DMS53 (cell line): ENCODE measurements around the gene GJA4.
A peak's percentile ranks its signal among the peaks of the same experiment; 100 is the strongest.
"Not testable (repeated sequence)": the region's sequence is repeated elsewhere in the genome, so short reads cannot be mapped to it uniquely, and the experiment has no call there.

Experiments
- DNase-seq: peaks from one replicate; lab custom pipeline; 2025; lab: John Stamatoyannopoulos, UW

The GJA4 gene

DNA sequence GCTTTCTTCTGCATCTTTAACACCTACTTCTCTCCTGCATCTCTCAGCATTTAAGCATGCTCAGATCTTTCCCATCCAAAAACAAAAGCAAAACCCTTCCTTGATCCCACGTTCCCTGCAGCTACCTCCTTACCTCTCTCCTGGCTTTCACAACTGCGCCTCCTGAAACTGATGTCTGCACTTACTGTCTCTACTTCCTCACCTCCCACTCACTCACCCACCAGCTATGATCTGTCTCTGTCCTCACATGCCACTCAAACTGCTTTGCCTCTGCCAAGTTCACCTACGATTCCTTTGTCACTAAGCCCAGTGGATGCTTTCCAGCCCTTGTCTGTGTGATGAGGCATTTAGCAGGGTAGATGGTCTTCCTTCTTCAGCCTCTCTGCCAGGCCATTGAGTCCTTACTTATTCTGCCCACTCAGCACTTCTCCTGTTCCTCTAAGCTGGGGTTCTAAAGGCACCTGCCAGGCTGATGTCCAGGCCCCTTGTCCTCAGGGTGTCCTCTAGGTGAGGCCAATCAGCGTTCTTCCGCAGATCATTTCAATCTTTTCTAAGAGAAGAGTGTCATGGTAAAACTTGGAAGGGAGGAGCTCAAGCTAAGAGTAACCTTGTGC is 21.8 kb upstream of the GJA4 start:
- DNase-seq = no peak

DNA sequence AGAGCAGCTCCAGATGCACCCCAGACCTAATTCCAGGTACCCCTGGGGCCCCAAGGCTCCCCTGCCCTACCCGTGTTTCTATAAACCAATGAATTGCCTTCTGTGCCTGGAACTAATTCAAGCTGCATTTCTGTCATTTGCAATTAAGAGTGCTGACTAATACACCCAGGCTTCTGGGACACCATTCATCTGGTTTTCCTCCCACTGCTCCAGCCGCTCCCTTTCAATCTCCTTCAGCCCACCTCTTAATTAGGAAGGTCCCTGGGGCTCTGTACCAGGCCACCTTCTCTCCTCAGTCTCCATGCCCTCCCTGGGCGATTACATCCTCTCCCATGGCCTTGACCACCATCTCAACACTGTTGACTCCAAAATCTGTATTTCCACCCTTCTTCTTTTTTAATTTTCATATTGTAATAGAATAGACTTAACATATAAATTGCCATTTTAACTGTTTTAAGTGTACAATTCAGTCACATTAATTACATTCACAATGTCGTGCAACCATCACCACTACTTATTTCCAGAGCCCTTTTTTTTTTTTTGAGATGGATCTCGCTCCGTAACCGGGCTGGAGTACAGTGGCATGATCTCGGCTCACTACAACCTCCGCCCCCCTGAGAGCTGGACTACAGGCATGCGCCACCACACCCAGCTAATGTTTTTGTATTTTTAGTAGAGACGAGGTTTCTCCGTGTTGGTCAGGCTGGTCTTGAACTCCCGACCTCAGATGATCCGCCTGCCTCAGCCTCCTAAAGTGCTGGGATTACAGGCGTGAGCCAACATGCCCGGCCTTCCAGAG is 21.0 kb upstream of the GJA4 start:
- no peak for DNase-seq

DNA sequence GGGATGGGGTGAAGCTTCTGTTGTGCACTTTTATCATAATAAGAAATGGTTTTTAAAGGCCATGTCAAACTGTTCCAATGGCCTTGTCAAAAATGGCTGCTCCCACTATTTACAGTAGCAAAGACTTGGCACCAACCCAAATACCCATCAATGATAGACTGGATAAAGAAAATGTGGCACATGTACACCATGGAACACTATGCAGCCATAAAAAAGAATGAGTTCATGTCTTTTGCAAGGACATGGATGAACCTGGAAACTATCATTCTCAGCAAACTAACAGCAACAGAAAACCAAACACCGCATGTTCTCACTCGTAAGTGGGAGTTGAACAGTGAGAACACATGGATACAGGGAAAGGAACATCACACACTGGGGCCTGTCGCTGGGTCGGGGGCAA is 19.7 kb upstream of the GJA4 start:
- DNase-seq = not testable (repeated sequence)

DNA sequence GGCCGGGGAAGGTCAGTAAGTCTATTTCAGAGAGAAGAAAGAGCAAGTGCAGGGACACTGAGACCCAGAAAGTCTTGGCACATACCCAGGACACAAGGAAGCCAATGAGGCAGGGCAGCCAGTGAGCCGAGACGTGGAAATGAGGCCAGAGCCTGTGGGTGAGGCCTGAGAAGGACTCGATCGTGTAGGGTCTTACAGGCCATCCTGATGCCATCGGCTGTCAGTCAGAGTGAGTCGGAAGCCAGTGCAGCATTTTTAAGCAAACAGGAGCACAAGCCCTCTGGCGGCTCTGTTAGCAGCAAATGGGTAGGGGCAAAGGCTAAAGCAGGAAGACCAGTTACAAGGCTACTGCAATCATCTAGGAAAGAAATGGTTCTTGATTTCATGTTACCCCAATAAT is 17.8 kb upstream of the GJA4 start:
- DNase-seq = no peak

DNA sequence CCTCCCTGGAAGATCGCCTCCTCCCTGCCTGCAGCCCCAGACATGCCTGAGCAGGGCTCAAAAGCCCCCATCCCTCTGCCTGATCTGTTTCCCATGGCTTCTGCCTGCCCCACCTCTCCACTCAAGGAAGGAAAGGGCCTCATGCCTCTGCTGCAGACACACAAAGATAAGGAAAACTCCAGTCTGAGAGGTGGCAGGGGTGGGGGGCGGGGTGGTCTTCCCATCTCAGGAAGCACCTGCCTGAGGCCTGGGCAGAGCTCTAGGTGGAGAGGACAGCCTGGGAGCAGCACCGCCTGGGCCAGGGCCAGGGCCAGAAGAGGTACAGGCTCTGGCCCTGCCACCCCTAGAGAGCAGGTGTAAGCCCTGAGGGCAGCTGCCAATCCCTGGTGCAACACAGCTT is 15.9 kb upstream of the GJA4 start:
- DNase-seq = no peak

DNA sequence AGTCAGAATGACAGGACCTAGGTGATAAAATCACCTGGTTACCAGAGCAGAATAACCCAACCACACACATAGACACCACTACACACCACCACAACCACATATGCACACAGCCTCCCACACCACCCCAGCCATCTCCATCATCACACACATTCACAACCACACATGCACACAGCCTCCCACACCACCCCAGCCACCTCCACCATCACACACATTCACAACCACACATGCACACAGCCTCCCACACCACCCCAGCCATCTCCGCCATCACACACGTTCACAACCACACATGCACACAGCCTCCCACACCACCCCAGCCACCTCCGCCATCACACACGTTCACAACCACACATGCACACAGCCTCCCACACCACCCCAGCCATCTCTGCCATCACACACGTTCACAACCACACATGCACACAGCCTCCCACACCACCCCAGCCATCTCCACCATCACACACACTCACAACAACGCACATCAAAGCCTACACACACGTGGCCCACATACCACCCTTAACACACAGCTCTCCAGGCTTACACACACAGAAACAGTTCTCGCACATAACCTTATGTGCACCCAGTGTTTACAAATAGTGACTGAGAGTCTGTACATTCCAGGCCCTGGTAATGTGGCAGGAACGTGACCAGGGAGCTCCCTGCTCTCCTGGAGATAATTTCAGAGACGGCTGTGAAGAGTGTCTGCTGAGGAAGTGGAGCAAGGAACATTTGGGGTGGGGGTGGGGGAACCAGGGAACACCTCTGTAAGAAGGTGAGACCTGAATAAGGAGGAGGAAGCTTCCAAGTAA is 15.1 kb upstream of the GJA4 start:
- DNase-seq = no peak

DNA sequence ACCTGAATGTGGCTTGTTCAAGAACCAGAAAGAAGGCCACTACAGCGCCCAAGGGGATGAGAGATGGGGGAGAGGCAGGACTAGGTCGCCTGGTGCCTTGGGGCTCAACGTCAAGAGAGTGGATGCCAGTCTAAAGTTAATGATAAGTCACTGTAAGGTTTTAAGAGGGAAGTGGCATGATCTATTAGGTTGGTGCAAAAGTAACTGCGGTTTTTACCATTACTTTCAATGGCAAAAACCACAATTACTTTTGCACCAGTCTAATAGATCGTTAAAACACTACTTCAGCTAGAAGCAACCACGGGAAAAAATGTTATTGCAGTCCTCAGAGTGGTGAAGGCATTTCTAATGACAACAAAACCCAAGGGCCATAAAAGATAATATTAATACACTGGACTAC is 14.4 kb upstream of the GJA4 start:
- DNase-seq = no peak

DNA sequence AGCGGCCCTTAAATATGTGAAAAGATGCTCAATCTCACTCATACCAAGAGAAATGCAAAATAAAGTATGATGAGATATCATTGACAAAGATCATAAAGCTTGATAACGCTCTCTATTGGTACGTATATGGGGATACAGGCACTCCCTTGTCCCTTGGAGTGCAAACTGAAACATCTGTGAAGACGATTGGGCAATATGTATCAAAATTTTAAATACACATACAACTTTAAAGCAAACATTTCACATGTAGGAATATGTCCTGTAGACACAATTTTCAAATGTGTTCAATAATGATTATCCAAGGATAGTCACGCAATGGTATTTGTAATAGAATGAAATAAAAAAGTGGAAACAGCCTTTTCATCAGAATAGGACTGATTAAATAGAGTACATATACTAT is 13.8 kb upstream of the GJA4 start:
- DNase-seq = no peak

DNA sequence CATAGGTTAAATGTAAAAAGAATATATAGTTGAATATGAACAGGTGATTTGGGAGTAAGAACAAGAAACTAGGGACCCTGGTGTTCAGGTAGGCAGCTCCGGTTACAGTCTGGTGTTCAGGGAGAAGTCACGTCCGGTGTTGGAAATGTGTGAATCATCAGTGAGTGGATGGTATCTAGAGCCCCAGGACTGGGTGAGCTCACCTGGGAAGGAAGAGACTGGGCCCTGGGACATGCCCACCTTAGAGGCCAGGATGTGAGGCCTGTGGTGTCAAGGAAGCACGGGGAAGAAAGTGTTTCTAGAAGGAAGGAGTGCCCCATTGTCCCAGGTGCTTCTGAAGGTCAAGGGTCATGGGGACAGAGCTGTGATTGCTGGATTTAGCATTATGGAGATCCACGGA is 13.3 kb upstream of the GJA4 start:
- peak; percentile 18 for DNase-seq

DNA sequence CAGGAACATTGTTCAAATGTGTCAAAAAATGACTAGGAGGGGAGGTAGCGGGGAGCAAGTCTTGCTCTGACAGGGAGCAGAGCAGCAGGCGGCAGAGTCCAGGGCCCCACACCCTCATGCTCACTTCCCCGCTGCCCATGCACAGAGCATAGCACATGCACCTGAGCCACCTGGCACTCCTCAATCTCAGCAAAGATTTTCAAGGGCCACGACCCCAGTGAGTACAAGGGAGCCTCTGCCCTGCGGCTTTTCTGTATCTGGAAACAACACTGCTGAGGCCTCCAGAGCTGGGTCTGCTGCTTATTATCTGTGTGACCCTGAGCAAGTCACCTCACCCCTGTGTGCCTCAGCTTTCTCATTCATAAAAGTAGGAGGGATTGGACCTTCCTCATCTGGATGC is 12.8 kb upstream of the GJA4 start:
- DNase-seq = no peak

DNA sequence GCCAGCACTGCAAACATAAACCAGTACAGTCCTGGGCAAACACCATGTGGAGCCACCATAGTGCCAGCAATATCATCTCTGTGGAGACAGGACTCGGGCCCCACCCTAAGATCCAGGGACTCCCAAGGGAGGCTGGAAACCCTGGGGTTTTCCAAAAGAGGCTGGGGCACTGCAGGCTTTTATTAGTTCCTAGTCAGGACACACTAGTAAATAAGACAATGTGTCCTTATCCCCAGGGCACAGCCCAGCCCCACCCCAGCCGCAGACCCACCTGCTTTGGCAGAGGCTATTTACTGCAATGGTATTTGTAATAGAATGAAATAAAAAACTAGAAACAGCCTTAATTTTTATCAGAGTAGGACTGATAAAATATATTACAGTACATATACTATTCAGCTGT is 12.3 kb upstream of the GJA4 start:
- DNase-seq = no peak

DNA sequence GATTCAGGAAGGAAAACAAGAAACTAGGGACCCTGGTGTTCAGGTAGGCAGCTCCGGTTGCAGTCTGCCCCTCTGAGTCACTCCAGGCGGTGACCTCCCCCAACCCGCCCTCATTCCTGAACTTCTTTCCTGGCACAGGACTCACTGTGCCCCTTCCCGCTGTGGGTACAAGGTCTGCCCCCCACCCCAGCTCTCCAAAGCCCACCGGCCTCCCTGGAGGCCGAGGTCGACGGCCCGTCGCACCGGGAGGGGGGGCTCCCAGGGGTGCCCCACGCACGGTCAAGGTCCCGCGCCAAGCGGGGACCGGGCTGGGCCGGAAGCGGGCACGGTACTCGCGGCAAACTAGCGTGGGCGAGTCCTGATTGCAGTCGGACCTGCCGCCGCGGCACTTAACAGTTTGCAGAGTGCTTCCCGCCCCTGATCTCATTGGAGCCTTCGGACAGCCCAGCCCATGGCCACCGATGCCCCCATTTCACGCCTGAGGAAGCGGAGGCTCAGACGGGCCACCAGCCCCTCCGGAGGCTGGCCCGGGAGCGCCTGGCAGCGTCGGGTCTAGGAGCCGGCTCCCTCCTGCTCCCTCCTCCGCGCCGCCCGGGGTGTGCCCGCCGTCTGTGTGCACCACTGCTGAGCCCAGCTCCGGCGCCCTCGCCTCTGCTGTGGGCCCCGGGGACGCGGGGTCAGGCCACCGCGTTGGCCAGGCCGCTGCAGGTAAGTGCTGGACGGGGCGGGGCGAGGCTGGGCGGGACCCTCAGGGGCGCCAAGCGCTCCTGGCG is 11.5 kb upstream of the GJA4 start, which contains the start of gene GJB3:
Gene GJB3, plus strand, starts transcription at position 144 of the 773 bp plus-strand sequence. CDS start 3,549 bp downstream, outside the sequence.
- DNase-seq = peak; percentile 72

DNA sequence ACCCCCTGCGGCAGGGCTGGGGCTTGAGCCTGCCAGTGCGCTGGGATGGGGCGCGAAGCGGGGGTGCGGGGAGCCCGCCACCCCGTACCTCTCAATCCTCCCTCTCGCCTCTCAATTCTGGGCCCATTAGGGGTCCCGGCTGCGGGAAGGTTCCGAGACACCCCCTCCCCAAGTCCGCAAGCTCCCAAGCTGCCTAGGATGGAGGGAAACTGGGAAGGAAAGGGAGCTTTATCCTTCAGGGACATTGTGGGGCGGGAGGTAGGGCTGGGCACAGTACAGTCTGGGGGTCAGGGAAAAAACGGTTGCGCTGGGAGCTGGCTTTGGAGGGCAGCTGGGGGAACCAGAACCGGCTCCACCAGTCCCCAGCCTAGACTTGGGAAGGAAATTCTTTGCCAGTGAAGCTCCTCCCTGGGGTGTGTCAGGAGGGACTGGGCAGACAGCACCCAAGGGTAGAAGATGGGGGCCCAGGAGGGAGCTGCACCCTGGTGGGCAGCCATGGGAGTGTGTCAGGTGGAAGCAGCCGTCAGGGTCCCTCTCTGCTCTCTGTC is 10.9 kb upstream of the GJA4 start:
- DNase-seq = peak; percentile 34

DNA sequence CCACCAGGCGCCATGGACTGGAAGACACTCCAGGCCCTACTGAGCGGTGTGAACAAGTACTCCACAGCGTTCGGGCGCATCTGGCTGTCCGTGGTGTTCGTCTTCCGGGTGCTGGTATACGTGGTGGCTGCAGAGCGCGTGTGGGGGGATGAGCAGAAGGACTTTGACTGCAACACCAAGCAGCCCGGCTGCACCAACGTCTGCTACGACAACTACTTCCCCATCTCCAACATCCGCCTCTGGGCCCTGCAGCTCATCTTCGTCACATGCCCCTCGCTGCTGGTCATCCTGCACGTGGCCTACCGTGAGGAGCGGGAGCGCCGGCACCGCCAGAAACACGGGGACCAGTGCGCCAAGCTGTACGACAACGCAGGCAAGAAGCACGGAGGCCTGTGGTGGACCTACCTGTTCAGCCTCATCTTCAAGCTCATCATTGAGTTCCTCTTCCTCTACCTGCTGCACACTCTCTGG is 8.0 kb upstream of the GJA4 start:
- DNase-seq = no peak

DNA sequence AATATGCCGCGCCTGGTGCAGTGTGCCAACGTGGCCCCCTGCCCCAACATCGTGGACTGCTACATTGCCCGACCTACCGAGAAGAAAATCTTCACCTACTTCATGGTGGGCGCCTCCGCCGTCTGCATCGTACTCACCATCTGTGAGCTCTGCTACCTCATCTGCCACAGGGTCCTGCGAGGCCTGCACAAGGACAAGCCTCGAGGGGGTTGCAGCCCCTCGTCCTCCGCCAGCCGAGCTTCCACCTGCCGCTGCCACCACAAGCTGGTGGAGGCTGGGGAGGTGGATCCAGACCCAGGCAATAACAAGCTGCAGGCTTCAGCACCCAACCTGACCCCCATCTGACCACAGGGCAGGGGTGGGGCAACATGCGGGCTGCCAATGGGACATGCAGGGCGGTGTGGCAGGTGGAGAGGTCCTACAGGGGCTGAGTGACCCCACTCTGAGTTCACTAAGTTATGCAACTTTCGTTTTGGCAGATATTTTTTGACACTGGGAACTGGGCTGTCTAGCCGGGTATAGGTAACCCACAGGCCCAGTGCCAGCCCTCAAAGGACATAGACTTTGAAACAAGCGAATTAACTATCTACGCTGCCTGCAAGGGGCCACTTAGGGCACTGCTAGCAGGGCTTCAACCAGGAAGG is 7.4 kb upstream of the GJA4 start:
- DNase-seq = no peak

DNA sequence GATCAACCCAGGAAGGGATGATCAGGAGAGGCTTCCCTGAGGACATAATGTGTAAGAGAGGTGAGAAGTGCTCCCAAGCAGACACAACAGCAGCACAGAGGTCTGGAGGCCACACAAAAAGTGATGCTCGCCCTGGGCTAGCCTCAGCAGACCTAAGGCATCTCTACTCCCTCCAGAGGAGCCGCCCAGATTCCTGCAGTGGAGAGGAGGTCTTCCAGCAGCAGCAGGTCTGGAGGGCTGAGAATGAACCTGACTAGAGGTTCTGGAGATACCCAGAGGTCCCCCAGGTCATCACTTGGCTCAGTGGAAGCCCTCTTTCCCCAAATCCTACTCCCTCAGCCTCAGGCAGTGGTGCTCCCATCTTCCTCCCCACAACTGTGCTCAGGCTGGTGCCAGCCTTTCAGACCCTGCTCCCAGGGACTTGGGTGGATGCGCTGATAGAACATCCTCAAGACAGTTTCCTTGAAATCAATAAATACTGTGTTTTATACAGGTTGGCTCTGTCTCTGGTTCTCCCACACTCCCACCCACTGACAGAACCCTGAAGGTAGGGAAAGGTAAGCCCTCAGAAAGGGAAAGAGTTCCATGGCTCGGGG is 6.8 kb upstream of the GJA4 start:
- DNase-seq = no peak

DNA sequence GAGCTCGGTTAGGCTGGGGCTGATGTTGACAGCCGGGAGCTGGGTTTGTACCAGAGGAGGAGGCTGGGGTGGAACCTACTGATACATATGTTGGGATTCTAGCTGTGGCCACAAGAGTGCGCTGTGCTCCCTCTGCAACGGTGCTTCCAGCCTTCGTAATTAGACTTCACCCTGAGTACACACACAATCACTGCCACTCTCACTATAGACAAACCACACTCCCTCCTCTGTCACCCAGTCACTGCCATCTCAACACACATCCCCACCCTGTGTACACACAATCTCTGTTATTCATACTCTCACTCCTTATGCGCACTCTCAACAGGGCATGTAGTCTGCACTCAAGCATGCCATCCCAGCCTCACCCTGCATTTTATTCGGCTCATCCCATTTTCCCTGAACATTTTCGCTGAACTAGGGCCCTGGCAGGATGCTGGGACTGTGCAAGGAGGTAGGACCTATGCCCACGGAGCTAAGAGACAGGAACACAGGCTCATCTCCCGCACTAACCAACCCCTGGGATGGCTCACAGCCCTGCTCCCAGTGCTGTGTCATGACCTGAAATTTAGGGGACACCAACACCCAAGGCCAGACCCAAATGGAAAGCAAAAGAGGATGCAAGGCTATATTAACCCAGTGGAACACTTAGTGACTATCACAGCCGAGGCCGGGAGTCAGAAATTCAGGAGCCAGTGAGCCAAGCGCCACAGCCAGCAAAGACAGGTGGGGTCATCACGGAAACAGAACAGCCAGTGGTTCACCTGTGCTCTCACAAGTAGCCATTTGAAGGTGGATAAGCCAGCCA is 6.1 kb upstream of the GJA4 start:
- DNase-seq = peak; percentile 86

DNA sequence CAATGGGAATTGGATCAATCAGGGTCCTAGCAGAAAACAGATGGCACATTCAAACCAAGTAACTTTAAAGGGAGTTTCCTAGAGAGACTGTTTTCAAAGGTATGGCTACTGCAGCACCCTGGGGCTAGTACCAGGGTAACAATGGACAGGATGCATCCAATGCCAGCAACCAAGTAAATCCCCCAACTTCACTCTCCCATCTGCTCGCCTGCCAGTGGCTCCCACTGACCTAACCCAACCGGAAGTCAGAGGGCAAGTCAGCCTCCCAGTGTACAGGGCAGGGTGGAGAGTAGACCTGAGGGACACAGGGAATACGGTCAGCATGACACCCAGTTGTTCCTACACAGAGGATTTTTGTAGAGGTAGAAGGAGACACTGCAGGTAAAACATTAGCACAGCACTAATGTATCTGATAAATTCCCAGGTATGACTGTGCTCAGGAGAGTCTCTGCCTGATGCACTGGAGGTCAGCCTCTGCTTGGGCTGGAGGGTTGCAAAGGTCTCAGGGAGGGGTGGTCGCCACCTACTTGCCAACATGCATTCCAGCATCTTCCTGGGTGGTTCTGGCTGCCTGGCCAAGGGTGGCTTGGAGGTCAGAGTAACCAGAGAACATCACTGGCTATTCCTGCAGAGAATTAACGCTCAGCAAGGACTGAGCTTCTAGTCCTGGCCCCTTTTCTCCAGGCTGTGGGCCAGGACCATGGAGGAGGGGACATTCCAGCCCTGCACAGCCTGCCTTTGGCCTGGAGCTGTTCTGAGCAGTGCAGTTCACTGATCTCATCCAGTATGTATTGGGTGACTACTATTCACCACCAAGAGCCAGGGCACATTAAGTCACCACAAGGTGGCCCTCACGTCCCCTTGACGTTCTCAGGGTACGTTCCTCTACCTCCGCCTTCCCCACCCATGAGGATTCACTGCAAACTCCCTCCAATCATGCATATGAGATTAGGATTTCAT is 5.1 kb upstream of the GJA4 start:
- peak; percentile 44 for DNase-seq

DNA sequence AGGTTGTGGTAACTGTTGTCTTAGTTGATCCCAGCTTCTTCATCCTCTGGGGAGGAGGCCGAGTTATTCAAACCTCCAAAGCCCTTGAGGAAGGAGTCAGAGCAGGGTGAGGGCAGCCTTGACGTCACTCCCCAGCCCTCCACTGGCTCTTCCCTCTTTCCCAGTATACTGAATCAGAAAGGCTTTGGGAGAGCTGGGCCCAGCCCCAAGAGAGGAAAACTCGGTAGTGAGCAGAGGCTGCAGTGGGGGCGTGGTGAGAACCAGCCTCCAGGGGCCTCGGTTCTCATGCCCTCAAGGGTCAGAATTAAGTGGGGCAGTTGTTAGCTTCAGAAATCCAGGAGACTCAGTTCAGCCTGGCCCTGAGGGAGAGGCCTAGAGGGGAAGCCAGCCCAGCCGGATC is 1.8 kb upstream of the GJA4 start:
- DNase-seq = no peak
